ENCODE measurements around the gene AGPAT2.
"Not testable (repeated sequence)": the region's sequence is repeated elsewhere in the genome, so short reads cannot be mapped to it uniquely, and the experiment has no call there.

DNA sequence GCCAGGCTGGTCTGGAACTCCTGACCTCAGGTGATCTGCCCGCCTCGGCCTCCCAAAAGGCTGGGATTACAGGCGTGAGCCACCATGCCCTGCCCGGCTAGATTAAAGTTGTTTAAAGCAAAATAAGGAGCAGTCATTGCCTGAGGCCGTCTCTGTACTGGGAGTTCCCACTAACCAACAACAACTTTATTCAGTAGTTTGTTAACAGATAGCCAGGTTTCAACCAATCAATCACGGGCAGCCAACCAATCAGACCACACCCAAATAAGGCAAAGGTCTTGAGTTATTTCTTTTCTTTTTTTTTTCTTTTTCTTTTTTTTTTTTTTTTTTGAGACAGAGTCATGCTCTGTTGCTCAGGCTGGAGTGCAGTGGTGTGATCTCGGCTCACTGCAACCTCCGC is 17.5 kb upstream of the AGPAT2 start:
- TF ChIP-seq, protein P1, sequence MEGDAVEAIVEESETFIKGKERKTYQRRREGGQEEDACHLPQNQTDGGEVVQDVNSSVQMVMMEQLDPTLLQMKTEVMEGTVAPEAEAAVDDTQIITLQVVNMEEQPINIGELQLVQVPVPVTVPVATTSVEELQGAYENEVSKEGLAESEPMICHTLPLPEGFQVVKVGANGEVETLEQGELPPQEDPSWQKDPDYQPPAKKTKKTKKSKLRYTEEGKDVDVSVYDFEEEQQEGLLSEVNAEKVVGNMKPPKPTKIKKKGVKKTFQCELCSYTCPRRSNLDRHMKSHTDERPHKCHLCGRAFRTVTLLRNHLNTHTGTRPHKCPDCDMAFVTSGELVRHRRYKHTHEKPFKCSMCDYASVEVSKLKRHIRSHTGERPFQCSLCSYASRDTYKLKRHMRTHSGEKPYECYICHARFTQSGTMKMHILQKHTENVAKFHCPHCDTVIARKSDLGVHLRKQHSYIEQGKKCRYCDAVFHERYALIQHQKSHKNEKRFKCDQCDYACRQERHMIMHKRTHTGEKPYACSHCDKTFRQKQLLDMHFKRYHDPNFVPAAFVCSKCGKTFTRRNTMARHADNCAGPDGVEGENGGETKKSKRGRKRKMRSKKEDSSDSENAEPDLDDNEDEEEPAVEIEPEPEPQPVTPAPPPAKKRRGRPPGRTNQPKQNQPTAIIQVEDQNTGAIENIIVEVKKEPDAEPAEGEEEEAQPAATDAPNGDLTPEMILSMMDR (IDR thresholded peaks at IDR 0.05) = not testable (repeated sequence)
- not testable (repeated sequence) for TF ChIP-seq ZFX (IDR thresholded peaks at IDR 0.05; ENCODE audit: borderline replicate concordance)

Data from 22Rv1 (cell line).